ENCODE data around the gene IFNA10.
"Not testable (repeated sequence)": the region's sequence is repeated elsewhere in the genome, so short reads cannot be mapped to it uniquely, and the experiment has no call there.

Gene IFNA10

DNA sequence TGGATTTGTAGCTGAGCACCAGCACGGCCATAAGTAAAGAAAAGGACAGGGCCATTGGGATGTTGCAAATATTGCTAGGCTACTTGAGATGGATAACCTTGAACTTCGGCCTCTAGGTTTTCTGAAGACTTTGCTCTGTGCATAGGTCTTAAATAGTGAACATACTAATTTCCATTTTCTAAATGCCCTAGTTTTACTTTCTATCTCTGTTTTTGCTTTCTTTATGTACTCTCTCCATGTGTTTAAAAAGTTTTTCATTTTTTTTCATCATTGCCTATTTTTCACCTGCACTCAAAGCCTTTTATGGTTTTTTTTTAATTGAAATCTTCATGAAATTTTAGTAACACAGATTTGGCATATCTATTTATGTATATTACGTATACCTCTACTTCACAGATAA, at the start of gene IFNA10:
Gene IFNA10, minus strand, starts transcription at position 101 of the 400 bp plus-strand sequence. Its CDS starts 46 bp downstream, at position 55.
- DNase-seq (ENCODE audit: extremely low read depth in 1 of 2, low read depth in 1 of 2), result not testable (repeated sequence)

GRCh38 chr9:21255538-21256212, 48.7 kb upstream of the IFNA10 start:
- no peak for DNase-seq (ENCODE audit: extremely low read depth in 1 of 2, low read depth in 1 of 2)

- no peak for DNase-seq (ENCODE audit: extremely low read depth in 1 of 2, low read depth in 1 of 2)
Measured at GRCh38 chr9:21252721-21253547, 46.0 kb upstream of the IFNA10 start.

DNA sequence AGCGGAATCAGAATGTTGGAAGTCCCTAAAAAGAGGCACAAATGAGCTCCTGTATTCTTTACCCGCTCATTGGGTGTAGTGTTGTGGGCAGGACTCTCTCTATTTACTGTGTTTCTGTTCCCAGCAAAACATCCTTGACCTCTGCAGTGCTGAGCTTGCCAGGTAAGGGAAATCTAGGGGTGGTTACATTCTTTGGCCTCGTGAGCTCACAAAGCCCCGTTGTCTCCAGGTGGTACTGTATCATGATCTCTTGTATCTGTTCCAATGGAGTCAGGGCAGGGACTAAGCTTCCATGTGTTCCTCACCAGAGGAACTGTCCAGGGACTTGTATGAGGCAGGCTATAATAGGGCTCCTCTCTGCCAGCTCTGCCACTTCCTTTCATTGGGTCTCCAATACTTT, 44.7 kb upstream of the IFNA10 start:
- DNase-seq (ENCODE audit: extremely low read depth in 1 of 2, low read depth in 1 of 2), result no peak

DNA sequence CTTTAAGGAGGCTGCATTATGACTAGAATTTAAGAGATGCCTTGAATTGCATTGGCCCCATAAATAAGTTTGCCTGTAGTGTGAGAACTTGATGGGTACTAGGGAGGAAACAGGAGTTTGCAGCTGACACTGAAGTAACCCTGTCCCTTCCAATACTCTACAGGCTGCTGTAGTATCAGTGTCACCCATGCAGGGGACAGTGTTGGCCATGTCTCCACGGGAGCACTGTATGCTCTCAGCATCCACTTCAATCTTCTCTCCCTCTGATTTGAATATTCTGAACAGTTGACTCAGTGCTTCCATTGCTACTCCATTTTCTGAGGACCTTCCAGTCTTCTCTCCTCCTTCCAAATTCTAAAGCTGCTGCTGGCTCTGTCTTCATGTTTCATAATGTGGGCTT, 44.2 kb upstream of the IFNA10 start:
- DNase-seq (ENCODE audit: extremely low read depth in 1 of 2, low read depth in 1 of 2), result no peak

- DNase-seq (ENCODE audit: extremely low read depth in 1 of 2, low read depth in 1 of 2), result no peak
Measured at GRCh38 chr9:21244836-21245235, 37.9 kb upstream of the IFNA10 start.

GRCh38 chr9:21239911-21240310, 33.0 kb upstream of the IFNA10 start, which contains the start of gene IFNA14:
Gene IFNA14 (minus strand): TSS chr9:21240005. CDS start chr9:21239935, 70 bp downstream.
- no peak for DNase-seq (ENCODE audit: extremely low read depth in 1 of 2, low read depth in 1 of 2)

DNA sequence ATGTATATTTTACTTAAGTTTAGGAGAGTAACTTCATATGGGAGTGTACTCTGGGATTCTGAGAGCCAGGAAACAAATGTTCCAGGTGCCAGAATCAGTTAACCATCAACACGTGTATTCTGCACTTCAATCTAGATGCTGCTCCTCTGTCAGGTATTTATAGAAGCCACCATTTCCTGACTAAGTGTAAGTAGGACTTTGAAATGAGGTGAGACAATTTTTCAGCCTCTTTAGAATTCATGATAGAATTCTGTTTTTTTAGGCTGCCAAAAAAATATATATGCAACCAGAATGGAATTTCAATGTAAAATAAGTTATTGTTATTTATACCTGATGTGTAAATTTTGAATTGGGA, 29.4 kb upstream of the IFNA10 start:
- DNase-seq (ENCODE audit: extremely low read depth in 1 of 2, low read depth in 1 of 2), result not testable (repeated sequence)

DNA sequence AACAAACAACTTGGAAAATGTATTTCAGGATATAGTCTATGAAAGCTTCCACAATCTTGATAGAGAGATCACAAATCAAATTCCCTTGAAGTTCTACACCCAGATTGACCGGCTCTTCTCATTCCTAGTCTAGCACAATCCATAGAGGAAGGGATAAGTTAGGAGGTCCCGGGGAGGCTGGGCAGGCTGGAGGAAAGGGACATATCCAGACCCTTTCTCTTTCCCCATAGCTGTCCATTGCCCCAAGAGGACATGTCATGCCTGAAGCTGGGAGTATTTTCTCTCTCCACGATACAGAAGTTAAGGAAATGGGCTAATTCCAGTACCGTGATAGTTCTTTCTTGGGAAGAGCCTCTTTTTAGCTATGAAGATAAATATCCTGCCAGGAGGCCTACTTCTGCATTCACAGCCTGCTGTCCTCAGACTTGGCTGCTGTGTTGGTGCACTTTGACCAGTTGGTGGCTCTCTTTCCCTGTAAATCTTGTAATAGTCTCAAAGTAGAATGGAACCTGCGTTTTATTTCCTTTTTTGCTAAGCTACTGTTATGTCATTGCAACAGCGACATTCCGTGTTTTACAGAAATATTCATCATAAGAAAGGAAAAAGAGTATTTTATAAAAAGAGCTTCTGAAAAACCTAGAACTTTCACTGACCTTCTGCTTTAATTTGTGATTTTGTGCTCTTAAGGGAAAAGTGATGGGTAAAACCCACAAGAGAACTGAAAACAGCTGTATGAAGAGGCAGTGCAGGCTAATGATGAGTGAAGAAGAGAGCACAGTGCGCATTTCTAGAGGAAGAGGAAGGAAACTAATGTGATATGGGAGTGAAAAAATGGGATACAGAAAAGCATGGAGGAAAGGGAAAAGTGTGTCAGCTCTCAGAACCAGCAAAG, 28.8 kb upstream of the IFNA10 start:
- DNase-seq (ENCODE audit: extremely low read depth in 1 of 2, low read depth in 1 of 2), result not testable (repeated sequence)

DNA sequence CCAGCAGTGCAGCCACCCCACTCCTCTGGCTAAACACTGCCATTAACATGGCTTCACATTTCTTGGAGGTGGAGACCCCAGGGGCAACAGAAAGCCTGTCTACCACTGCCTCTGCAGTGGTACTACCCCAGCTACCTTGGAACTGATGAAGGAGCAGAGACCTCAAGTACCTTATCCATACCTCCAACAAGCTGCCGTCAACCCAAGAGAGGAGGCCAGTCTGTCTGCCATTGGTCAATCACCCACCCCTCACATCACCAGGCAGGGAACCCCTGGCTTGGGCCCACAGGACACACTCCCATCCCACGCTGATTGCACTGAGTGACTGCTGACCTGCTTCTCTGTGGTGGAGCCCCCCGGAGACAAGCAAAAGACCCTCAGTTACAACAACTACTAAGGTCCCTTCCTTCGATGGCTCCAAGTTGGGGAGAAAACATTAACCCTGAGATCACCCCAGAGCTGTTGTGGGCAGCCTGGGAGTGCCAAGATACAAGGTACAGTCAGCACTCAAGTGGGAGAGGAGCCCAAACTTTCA, 27.3 kb upstream of the IFNA10 start:
- DNase-seq (ENCODE audit: extremely low read depth in 1 of 2, low read depth in 1 of 2), result no peak

DNA sequence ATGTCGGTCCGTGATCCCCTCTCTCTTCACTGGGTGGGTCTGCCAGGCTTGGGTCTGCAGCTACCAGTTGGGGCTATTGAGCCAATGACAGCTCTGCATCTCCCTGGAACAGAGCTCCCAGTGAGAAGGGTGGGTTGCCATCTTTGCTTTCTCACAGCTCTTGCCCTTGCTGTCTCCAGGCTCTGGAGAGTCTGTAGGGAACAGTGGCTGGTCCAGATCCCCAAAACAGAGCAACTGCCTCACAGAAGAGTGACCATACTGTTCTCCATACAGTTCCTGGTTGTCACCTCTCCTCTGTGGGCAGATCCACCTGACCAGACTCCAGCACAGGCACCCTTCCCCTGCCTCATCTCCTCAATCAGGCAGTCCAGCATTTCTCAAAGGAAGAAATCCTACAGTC, 26.3 kb upstream of the IFNA10 start:
- DNase-seq (ENCODE audit: extremely low read depth in 1 of 2, low read depth in 1 of 2), result no peak

- DNase-seq (ENCODE audit: extremely low read depth in 1 of 2, low read depth in 1 of 2), result no peak
Measured at GRCh38 chr9:21228122-21228521, 21.2 kb upstream of the IFNA10 start, which contains the start of gene IFNA17. Gene IFNA17 (minus strand): TSS chr9:21228222. CDS start chr9:21228173, 49 bp downstream.

DNA sequence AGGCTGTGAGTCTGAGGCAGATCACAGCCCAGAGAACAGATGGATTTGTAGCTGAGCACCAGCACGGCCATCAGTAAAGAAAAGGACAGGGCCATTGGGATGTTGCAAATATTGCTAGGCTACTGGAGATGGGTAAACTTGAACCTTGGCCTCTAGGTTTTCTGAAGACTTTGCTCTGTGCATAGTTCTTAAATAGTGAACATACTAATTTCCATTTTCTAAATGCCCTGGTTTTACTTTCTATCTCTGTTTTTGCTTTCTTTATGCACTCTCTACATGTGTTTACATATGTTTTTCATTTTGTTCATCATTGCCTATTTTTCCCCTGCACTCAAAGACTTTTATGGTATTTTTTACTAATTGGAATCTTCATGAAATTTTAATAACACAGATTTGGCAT, 10.3 kb upstream of the IFNA10 start, which contains the start of gene IFNA16:
Gene IFNA16, minus strand, starts transcription at position 101 of the 400 bp plus-strand sequence. Its CDS starts 6 bp downstream, at position 95.
- DNase-seq (ENCODE audit: extremely low read depth in 1 of 2, low read depth in 1 of 2), result not testable (repeated sequence)

GRCh38 chr9:21213411-21214326, 6.7 kb upstream of the IFNA10 start:
- DNase-seq (ENCODE audit: extremely low read depth in 1 of 2, low read depth in 1 of 2), result not testable (repeated sequence)

DNA sequence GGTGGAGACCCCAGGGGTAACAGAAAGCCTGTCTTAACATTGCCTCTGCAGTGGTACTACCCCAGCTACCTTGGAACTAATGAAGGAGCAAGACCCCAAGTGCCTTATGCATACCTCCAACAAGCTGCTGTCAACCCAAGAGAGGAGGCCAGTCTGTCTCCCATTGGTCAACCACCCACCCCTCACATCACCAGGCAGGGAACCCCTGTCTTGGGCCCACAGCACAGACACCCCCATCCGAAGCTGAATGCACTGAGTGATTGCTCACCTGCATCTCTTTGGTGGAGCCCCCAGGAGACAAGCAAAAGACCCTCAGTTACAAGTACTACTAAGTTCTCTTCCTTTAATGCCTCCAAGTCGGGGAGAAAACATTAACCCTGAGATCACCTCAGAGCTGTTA, 5.2 kb upstream of the IFNA10 start:
- DNase-seq (ENCODE audit: extremely low read depth in 1 of 2, low read depth in 1 of 2), result not testable (repeated sequence)

GRCh38 chr9:21210782-21211181, 3.8 kb upstream of the IFNA10 start:
- DNase-seq (ENCODE audit: extremely low read depth in 1 of 2, low read depth in 1 of 2), result not testable (repeated sequence)

GRCh38 chr9:21210311-21210710, 3.4 kb upstream of the IFNA10 start:
- no peak for DNase-seq (ENCODE audit: extremely low read depth in 1 of 2, low read depth in 1 of 2)

DNA sequence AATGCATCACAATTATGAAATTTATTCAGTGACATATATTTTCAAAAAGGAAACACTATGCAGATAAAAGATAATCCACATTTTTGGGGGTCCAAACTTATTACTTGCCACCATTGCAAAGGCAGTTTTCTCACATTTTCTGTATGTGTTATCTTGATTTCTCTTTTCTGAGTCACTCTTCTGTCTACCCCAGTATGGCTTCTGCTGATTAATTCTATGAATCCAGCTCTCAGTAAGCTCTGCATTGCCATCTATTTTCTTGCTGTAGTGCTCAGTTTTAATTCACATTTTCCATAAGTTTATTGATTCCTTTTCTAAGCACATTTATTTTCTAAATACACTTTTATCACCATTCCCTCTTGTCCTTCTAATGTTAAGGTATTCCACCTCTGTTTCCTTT, 1.7 kb downstream of the IFNA10 start:
- no peak for DNase-seq (ENCODE audit: extremely low read depth in 1 of 2, low read depth in 1 of 2)

GRCh38 chr9:21202105-21202504, 4.8 kb downstream of the IFNA10 start, which contains the start of gene IFNA7:
Gene IFNA7 (minus strand): TSS chr9:21202205. CDS start chr9:21202165, 40 bp downstream.
- DNase-seq (ENCODE audit: extremely low read depth in 1 of 2, low read depth in 1 of 2), result not testable (repeated sequence)

Data from stimulated activated CD8-positive, alpha-beta memory T cell treated with anti-CD3 and anti-CD28 coated beads, Interleukin-7, amount 100 ng/mL, for 48 hours (primary cell).